T-helper 1 cell treated with Interleukin-12 subunit alpha and Interleukin-12 subunit beta and Interleukin-4 antibody, amounts not matched to agents 30 ng/mL and 1 ng/mL, for 36 hours (primary cell): Measurements from ENCODE around the gene SLC22A31. TPM values are rescaled to one million over a fixed set of nuclear protein-coding genes. Genes with fewer than 3 reads are reported as not detected.

Experiments
- intact Hi-C: fragments of 100-400 bp; cut with micrococcal nuclease; formaldehyde crosslinking; loops from one replicate; pipeline ENCODE4 v1.15.1; 2024
- total RNA-seq: library from RNA; stranded (reverse); gene quantifications from 2 replicates; pipeline ENCODE4 v1.2.3, GENCODE V29; 2022

The SLC22A31 gene
- 4.1 and 4.9 TPM in 2 replicates for total RNA-seq

DNA sequence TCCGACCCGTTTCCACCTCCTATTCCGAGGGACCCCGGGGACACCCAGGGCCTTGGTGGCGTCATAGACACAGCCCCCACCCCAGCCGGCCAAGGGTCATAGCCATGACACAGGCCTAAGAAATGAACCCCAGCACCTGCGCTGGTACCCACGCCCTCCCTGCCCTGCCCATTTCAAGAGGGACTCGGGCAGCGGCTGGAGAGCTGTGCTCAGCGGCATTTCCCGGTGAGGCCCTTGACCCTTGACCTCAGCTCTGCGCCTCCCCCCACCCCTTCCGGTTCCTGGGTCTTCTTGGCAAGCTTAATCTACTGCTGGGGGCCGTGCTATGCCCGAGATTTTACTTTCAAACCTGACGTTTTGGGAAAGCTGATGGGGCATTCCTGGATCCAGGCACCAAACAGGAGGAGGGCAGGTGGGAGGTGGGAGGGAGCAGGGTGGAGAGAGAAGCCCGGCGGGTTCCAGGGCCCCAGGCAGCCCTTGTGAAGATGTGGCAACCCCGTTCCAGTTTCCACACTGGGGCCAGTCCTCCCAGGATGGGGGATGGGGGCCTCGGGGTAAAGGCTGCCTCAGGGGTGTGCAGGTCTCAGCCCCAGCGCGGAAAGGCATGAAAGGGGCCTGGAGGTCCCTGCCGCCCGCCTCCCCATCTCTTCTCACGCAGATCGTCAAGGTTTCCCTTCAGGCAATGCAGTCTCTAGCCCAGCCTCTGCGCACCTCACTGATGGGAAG is at the start of gene SLC22A31:
Gene SLC22A31, minus strand, starts transcription at position 414 of the 726 bp plus-strand sequence. Its CDS starts 36 bp downstream, at position 378.
- intact Hi-C loops: no loop called here

DNA sequence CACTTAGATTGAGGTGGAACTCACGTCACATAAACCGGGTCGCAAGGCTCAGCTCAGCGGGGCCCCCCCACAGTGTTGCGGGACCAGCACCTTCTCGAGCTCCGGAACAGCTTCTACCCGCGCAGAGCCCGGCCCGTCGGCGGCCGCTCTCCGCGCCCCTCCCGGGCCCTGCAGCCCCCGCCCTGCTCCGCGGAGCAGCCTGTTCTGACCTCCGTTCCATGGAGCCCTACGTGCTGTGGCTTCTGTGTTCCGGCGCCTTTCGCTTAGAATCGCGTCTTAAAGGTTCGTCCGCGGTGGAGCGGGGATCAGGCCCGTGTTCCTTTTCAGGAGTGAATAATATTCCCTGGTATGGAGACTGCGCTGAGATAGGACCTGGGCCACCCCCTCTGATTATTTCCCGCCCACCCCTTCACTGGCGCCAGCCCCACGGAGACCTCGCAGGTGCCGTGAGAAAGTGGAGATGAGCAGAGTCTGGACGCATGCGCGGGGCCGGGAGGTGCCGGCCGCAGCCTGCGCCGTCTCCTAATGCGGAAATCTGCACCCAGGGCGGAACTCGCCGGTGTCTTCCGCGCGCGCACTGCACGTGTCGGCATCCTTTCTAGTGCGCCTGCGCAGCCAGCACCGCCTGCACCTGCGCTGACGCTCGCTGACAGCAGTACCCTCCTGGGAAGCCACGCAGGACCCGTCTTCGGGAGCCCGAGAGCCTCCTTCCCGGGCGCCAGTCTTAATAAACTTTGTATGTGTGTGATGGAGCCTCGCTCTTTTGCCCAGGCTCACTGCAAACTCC is 48.1 kb upstream of the SLC22A31 start:
- intact Hi-C loops: loop anchor here (5.0 to 10.0 kb wide), 3 partner anchors 154 to 1294 kb away; partner anchors contain the start of genes ACSF3, BANP and SPATA2L

DNA sequence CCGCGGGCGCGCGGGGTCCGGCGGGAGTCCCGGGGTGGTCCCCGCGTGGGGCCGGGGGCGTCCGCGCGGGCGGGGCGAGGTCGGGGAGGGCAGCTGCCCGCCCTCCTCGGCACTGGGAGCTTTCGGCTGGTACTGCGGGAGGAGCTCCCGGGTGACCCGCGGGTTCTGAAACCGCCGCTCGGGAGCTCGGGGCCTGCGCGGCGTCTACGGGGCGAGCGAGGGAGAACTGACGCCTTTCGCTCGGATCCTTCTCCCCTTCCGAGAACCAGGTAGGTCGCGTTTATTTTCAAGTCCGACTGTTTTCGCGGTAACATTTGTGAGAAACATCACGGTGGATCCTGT is 47.4 kb upstream of the SLC22A31 start:
- intact Hi-C loops: loop anchor here (1.0 to 10.0 kb wide), 9 partner anchors 10 to 1293 kb away; partner anchors contain the start of genes ACSF3, BANP, CDH15 and RPL13

DNA sequence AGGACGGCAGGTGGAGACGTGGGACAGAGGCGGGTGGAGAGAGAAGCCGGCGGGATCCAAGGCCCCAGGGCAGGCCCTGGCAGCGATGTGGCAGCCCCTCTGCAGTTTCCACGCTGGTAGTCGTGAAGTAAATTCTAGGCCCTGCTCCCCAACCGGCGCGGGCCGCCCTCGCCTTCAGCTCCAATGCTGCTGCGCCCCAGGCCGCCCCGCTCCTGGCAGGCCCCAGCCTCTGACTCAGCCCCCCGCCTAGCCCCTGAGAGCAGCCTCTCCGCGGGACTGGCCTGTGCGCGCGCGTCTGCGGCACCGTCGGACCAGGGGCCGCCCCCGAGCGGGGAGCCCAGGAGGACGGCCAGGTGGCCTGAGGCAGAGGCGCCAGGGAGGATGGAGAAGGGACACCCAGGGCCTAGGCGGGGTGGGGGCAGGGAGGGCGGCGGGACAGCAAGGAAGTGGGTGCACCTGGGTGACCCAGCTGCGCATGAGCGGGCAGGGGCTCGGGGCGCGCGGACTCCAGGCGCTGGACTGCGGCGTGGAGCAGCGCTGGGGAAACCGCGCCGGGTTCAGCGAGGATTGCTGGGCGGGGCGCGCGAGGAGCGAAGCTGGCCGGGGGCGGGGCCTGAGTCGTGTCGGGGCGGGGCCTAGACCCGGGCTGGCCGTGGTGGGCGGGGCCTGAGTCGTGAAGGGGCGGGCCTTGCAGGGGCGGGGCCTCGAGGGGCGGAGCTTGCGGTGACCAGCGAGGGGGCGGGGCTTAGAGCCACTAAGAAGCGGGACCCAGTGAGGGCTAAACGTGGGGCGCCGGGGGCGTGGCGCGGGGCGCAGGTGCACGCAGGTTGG is 46.8 kb upstream of the SLC22A31 start:
- intact Hi-C loops: loop anchor here (1.0 to 10.0 kb wide), 9 partner anchors 10 to 1292 kb away; partner anchors contain the start of genes ACSF3, BANP, CDH15 and RPL13

DNA sequence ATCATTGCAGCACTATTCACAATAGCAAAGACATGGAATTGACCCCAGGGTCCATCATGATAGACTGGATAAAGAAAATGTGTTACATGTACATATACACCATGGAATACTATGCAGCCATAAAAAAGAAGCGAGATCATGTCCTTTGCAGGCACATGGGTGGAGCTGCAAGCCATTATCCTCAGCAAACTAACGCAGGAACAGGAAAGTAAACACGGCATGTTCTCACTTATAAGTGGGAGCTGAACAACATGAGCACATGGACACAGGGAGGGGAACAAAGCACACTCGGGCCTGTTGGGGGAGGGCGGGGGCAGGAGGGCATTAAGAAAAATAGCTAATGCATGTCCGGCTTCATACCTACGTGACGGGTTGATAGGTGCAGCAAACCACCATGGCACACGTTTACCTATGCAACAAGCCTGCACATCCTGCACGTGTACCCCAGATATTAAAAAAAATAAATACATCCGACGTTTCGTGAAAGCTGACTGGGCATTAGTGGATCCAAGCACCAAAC is 46.1 kb upstream of the SLC22A31 start:
- intact Hi-C loops: loop anchor here (2.0 to 10.0 kb wide), 5 partner anchors 54 to 1292 kb away; partner anchors contain the start of genes ACSF3, BANP and SPATA2L

DNA sequence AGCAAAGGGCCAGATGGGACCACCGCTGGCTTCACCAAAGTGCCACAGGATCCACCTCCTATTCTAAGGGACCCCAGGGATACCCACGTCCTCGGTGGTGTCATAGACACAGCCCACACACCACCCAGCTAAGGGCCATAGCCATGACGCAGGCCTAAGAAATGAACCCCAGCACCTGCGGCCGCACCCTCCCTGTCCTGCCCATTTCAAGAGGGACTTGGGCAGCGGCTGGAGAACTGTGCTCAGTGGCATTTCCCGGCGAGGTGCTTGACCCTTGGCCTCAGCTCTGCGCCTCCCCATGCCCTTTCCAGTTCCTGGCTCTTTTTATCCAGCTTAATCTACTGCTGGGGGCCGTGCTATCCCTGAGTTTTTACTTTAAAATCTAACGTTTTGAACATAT is 44.4 kb upstream of the SLC22A31 start:
- intact Hi-C loops: loop anchor here (5.0 to 10.0 kb wide), 4 partner anchors 73 to 1290 kb away; partner anchors contain the start of genes ACSF3, BANP and SPATA2L

DNA sequence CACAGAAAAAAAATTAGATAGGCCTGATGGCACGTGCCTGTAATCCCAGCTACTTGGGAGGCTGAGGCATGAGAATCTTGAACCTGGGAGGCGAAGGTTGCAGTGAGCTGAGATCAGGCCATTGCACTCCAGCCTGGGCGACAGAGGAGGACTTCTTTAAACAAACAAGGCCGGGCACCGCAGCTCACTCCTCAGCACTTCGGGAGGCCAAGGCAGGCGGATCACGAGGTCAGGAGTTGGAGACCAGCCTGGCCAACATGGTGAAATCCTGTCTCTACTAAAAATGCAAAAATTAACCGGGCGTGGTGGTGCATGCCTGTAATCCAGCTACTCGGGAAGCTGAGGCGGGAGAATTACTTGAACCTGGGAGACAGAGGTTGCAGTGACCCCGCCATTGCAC is 43.9 kb upstream of the SLC22A31 start:
- intact Hi-C loops: loop anchor here (5.0 to 10.0 kb wide), 3 partner anchors 73 to 1289 kb away; partner anchors contain the start of genes ACSF3 and BANP

DNA sequence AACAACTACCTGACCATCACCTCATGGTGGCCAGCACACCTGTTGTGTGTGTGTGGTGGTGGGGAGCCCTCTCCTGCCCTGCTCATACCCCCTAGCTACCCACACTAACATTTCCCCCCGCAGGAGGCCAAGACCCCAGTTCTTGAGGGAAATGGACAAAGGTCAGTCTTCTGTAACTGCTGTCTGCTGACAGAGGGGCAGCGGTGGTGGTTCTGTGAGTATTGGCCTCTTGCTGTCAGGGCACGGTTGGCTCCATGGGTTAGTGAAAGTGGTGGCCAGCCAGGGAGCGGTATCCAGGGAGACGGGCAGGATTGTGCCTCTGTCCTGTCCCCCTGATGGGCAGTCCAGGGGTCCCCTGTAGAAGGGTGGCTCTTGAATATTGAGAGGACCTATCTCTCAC is 43.3 kb upstream of the SLC22A31 start:
- intact Hi-C loops: loop anchor here (5.0 to 10.0 kb wide), 3 partner anchors 74 to 1289 kb away; partner anchors contain the start of genes ACSF3 and BANP

DNA sequence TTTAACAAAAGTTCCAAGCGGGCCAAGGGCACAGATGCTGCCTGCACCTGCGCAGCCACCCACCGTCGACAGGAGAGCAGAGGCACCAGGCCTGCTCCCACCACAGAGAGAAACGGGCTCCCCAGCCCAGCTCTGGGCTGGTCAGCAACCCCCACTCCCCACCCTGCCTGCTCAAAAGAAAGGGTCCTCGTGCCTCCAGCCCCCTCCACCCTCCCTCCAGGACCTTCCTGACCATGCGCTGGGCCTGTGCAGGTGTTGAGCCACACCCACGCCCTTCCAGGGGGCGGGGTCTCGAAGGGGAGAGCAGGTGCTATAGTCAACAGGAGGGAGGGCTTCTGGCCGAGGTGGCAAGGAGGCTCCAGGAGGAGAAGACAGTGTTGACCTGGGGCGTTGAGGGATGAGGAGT is 42.5 kb upstream of the SLC22A31 start:
- intact Hi-C loops: loop anchor here (5.0 to 10.0 kb wide), 3 partner anchors 75 to 1288 kb away; partner anchors contain the start of genes ACSF3 and BANP

DNA sequence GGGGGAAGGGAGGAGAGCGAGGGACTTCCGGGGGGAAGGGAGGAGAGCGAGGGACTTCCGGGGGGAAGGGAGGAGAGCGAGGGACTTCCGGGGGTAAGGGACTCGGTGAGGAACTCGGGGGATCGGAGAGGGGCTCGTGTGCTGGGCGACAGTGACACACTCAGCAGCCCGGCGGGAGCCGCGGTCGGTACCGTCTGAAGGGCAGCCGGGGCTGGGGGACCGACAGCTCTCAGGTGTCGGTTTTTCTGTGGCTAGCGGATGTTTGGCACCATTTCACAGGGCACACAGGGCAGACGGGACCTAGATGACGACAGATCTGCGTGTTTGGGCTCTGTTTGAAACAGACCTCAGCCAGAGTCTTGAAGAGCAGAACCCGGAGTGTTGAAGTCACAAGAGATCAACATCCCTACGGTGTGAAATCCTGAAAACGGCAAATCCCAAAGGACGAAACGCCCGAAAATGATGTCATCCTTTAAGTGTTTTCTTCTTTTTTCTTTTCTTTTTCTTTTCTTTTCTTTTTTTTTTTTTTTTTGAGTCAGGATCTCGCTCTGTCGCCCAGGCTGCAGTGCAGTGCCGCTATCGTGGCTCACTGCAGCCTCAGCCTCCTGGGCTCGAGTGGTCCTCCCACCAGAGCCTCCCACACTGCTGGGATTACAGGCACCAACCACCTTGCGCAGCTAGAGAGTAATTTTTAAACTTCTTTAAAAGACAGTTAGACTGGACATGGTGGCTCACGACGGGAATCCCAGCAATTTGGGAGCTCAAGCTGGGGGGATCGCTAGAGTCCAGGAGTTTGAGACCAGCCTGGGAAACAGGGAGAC is 41.1 kb upstream of the SLC22A31 start:
- intact Hi-C loops: loop anchor here (1.0 to 10.0 kb wide), 9 partner anchors 24 to 1287 kb away; partner anchors contain the start of genes ACSF3, ANKRD11, BANP and RPL13

DNA sequence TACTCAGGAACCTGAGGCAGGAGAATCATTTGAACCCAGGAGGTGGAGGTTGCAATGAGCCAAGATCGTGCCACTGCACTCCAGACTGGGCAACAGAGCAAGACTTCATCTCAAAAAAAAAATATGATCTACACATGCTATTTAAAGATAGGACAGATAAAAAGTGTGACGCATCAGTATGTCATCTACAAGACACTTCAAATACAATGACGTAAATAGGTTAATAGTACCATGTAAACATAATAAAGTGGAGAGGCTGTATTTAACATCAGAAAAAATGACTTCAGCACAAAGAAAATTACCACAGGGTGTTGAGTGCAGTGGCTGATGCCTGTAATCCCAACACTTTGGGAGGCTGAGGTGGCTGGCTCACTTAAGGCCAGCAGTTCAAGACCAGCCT is 37.4 kb upstream of the SLC22A31 start:
- intact Hi-C loops: no loop called here

DNA sequence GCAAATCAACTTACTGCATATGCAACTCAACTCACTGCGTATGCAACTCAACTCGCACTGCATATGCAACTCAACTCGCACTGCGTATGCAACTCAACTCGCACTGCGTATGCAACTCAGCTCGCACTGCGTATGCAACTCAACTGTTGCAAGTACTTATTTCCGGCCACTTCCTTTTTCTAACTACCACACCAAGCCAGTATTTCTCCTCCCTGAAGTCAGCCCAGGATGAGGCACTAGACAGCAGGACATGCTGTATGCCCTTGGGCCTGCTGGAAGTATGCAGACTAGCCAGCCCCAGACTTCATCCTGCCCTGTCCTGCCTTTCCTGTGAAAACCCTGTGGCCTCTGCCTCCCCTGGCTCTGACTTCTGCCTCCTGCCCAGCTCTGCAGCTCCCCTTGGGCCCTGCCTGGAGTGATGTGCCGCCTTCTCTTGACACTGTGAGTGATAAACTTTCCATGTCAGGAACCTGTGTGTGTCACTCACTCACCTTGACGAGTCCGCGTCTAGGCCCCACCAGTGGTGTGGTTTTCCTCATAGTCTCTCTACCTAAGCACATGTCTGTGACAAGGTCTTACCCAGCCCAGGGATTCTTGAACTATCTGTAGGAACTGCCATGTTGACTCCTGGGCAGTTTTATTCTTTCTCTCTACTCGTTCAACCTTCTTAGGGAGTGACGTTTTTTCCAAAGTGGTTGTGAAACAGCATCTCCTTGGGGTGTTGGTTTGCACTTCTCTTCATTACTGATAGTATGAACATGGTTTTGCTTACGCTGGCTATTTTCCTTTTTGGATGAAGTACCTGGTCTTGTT is 33.5 kb upstream of the SLC22A31 start:
- intact Hi-C loops: no loop called here

DNA sequence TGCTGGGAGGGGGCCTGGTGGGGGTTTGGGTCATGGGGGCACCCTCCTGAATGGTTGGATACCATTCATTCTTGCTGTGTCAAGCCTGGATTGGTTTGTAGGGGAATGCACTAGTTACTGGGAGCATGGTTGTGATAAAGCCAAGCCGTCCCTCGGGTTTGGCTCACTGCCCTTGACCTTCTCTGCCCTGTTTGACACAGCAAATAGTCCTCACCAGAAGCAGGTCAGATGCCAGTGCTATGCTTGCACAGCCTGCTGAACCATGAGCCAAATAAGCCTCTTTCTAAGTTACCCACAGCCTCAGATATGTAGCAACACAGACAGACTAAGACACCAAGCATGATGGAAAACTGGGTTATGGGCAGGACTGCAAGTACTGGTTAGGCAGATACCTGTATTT is 31.8 kb upstream of the SLC22A31 start:
- intact Hi-C loops: no loop called here

DNA sequence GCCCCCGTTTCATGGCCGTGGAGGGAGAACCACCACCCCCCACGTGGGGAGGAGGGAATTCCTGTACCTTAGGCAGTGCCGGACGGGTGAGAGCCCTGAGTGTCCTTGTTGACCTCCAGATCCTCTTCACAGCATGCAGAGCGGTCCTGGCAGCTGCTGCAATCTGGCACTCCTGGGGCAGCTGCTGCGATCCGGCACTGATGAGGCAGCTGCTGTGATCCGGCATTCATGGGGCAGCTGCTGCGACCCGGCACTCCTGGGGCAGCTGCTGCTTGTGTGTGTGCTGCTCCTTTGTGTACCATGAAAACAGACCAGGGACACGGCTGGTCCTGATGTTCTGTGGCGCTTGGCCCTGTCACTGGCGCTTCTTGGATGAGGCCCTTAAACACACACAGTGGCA is 29.9 kb upstream of the SLC22A31 start:
- intact Hi-C loops: no loop called here

DNA sequence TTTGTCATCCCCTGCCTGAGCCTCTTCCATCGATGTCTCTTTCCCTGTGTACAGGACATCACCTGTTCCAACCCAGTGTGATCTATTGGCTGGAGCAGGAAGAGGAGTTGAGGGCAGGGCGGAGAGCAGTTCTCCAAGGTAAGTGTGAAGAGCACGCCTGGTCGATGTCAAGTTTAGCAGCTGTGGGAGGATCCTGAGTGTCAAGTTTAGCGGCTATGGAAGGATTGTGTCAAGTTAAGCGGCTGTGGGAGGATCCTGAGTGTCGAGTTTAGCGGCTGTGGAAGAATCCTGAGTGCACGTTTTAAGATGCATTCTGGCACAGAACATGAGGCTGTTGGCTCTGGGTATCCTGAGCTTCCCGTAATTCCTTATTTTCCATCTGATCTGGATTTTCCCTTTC is 24.3 kb upstream of the SLC22A31 start:
- intact Hi-C loops: no loop called here

DNA sequence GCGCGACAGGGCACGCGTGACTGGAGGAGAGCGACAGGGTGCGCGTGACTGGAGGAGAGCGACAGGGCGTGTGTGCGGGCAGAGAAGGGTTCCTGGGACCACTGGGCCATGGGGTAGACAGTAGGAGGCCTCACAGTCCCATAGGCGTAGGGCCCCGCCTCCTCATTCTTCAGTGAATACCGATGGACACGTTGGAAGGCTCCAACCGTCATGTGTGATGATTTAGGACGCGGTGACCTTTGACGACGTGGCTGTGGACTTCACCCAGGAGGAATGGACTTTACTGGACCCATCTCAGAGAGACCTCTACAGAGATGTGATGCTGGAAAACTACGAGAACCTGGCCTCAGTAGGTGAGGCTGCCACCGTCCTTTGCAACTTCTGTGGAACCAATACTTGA is 22.6 kb upstream of the SLC22A31 start:
- intact Hi-C loops: no loop called here

DNA sequence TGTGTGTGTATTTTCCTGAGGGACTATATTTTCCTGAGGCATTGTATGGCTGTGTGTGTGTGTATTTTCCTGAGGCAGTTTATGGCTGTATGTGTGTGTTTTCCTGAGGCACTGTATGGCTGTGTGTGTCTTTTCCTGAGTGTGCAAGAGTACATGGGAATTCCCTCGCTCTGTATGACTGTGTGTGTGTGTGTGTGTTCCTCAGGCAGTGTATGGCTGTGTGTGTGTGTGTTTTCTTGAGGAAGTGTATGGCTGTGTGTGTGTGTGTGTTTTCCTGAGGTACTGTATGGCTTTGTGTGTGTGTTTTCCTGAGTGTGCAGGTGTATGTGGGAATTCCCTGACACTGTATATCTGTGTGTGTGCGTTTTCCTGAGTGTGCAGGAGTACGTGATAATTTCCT is 21.3 kb upstream of the SLC22A31 start:
- intact Hi-C loops: no loop called here

DNA sequence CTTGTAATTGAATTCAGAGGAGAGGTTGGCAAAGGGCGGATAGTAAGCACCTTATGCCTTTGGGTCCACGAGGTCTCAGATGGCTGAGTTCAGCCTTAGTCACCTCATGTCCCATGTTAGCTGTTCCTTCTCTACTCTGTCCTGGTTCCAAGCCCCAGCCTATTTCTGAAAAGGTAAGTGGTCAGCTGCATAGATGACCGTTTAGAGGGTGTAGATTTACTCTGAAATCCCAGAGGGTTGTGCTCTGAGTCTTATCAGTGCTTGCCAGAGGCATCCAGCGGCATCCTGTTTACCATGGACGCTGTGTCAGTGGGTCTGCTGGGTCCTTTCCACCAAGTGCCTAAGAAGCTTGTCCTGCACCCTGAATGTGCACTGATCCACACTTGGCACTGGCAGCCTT is 19.0 kb upstream of the SLC22A31 start:
- intact Hi-C loops: no loop called here
